22Rv1 (cell line): ENCODE measurements around the gene XAF1.

Source experiments
- H3K27ac ChIP-seq: fragments of 450-650 bp; 2 replicates; pipeline ENCODE4 v1.5.1; 2017
- ZFX ChIP-seq: fragments of 450-650 bp; IDR thresholded peaks from 2 replicates; pipeline ENCODE4 v1.6.1; 2017; ENCODE audit warnings: antibody characterized with exemption, borderline replicate concordance
- TF ChIP-seq, protein P1 (sequence below): fragments of 450-650 bp; IDR thresholded peaks from 2 replicates; pipeline ENCODE4 v1.5.1; 2017; ENCODE audit warnings: mild to moderate bottlenecking

Gene XAF1

GRCh38 chr17:6787081-6787693 lies 31.3 kb downstream of the XAF1 start:
- TF ChIP-seq, protein P1, sequence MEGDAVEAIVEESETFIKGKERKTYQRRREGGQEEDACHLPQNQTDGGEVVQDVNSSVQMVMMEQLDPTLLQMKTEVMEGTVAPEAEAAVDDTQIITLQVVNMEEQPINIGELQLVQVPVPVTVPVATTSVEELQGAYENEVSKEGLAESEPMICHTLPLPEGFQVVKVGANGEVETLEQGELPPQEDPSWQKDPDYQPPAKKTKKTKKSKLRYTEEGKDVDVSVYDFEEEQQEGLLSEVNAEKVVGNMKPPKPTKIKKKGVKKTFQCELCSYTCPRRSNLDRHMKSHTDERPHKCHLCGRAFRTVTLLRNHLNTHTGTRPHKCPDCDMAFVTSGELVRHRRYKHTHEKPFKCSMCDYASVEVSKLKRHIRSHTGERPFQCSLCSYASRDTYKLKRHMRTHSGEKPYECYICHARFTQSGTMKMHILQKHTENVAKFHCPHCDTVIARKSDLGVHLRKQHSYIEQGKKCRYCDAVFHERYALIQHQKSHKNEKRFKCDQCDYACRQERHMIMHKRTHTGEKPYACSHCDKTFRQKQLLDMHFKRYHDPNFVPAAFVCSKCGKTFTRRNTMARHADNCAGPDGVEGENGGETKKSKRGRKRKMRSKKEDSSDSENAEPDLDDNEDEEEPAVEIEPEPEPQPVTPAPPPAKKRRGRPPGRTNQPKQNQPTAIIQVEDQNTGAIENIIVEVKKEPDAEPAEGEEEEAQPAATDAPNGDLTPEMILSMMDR, result no peak
- no peak for TF ChIP-seq ZFX

DNA sequence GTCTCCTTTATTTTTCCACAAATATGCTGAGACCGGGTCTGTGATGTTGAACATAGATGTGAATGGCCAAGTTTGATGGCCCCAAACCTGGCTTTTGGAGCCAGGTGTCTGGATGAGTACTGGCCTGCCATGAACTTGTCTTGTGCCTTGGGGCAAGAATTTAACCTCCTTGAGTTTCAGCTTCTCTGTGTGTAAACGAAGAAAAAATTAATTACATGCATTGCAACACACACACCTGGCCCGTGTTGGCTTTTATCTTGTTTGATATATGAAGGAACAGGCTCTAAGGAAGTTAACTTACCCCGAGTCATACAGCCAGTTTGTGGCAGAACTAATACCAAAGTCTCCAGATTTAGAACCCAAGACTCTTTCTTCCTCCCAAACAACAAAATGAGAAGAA lies 33.3 kb downstream of the XAF1 start:
- TF ChIP-seq, protein P1, result no peak
- no peak for TF ChIP-seq ZFX

More at GRCh38 chr17:6787081-6787693, 31.3 kb downstream of the XAF1 start:
- H3K27ac ChIP-seq, result no peak overlapping the region

GRCh38 chr17:6793748-6794493 lies 38.1 kb downstream of the XAF1 start:
- no peak overlapping the region for H3K27ac ChIP-seq
- no peak for TF ChIP-seq ZFX

More for the DNA sequence above, 33.3 kb downstream of the XAF1 start:
- H3K27ac ChIP-seq, result no peak overlapping the region

DNA sequence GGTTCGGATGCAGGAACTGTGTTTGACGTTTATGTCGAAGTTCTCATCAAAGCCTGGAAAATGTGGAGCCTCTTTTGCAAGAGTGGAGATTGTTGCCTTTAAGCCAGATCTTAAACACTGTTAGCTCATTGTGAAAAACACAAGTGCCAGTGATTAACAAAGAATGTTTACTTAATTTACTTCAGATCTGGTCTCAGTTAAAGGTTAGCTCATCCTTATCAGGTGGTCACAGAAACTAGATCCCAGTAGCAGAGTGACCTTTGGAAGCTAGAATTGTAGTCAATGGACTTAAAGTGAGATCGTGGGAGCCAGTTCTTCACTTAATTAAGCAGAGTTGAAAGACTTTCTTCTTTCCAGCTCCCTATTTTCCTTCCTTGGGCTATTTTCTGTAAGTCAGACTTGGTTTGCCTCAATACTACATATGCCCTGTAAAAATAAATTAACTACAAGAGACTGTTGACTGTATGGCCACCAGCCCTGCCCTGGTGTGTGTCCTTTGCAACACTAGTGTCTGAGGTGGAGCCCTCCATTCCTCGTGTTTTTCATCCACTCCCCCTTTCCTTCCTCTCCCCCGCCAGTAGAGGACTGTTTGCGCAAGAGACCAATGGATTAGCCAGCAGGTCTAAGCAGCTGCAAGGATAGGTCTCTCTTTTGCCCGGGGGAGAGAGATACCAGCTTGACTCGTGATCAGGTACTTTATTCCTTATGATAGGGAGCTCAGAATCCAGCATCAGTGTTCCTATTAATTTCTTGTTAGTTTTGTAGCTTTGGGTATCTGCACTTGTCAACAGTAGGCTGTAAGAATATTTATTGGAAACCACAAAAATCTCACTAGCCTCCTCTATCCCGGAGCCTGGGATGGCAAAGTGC lies 40.4 kb downstream of the XAF1 start:
- TF ChIP-seq, protein P1, result no peak
- no peak for TF ChIP-seq ZFX
- no peak overlapping the region for H3K27ac ChIP-seq

DNA sequence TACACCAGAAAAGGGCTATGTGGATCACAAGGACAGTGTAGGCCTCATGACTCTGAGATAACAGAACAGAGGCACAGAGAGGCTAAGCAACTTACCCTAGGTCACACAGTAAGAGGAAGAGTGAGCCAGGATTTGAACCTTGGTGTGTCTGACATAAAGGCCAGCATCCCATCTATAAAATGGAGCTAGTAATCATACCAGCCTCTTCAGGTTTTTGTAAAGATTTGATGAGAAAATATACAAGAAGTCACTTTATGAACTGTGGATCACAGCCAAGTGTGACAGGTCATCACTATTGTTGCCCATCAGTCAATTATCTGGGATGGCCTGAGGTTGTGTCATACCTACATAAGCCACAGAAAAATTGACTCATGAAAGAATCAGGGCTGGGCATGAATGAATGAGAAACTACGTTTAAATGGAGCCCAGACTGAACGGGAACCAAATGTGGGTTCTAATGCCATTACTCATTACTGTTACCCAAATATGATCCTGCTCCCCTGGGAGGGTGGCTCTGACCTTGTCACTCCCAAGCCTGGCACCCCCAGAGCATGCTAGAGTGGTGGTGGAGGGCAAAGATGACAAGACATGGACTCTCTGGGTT lies 41.1 kb downstream of the XAF1 start:
- TF ChIP-seq ZFX, result no peak
- TF ChIP-seq, protein P1, result no peak
- H3K27ac ChIP-seq, result no peak overlapping the region

- no peak for TF ChIP-seq ZFX
- TF ChIP-seq, protein P1, result no peak
Observed at GRCh38 chr17:6797718-6798351, 42.0 kb downstream of the XAF1 start.

GRCh38 chr17:6799738-6800137 lies 43.9 kb downstream of the XAF1 start:
- TF ChIP-seq, protein P1, result no peak
- no peak for TF ChIP-seq ZFX
- no peak overlapping the region for H3K27ac ChIP-seq

More at GRCh38 chr17:6797718-6798351, 42.0 kb downstream of the XAF1 start:
- H3K27ac ChIP-seq, result no peak overlapping the region
